ENCODE measurements around the gene SORCS1. TPM values are rescaled to one million over a fixed set of nuclear protein-coding genes. Genes with fewer than 3 reads are reported as not detected.

Gene SORCS1
- total and polyA plus RNA-seq, 12 donors = 0.30 to 5.5 (median 1.3) TPM

DNA sequence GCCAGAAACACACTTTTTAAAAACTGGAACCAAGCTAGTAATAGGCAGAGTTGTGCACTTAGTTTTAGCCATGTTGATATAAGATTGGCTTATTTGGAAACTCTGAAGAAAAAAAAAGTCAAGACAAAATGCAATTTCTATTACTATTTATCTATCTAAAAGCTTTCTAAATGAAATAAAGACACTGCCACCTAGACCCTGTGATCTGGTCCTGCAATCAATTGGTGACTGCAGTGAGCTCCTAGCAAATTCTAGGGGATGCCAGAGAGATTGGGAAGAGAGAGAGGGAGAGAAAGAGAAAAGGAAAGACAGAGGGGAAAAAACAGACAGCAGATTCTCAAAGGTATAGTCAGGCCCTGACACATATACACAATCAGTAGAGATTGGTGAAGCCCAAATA lies 25.3 kb downstream of the SORCS1 start:
- no peaks in the 10 kb centered on the region for H3K9me3 ChIP-seq
- no peak for DNase-seq
- H3K27me3 ChIP-seq = no peaks in the 10 kb centered on the region
- intact Hi-C loops (cut with DNase I) = no loop called here
- H3K36me3 ChIP-seq = no peaks in the 10 kb centered on the region
- H3K4me1 ChIP-seq = no peaks in the 10 kb centered on the region
- no peak overlapping the region for H3K27ac ChIP-seq
- TF ChIP-seq, protein P1, sequence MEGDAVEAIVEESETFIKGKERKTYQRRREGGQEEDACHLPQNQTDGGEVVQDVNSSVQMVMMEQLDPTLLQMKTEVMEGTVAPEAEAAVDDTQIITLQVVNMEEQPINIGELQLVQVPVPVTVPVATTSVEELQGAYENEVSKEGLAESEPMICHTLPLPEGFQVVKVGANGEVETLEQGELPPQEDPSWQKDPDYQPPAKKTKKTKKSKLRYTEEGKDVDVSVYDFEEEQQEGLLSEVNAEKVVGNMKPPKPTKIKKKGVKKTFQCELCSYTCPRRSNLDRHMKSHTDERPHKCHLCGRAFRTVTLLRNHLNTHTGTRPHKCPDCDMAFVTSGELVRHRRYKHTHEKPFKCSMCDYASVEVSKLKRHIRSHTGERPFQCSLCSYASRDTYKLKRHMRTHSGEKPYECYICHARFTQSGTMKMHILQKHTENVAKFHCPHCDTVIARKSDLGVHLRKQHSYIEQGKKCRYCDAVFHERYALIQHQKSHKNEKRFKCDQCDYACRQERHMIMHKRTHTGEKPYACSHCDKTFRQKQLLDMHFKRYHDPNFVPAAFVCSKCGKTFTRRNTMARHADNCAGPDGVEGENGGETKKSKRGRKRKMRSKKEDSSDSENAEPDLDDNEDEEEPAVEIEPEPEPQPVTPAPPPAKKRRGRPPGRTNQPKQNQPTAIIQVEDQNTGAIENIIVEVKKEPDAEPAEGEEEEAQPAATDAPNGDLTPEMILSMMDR (IDR thresholded peaks at IDR 0.05) = no peak
- ATAC-seq = no peak
- H3K4me3 ChIP-seq = no peak overlapping the region

DNA sequence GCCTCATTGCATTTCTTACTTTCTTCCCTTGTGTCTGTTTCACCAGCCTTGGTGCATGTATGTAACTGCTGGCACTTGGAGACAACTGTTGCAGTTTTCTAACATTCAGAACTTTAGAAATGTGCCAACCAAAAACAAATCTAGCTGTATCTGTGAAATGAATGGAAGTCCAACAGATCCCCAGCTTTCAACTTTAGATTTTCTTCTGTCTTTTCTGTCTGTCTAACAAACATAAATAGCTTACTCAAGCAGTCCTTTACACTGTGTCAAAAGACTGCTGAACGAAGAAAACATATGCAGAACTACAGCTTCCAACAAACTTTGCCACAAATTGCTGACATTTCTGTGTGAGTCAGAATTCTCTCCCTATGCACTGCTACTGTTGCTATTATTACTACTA lies 30.9 kb downstream of the SORCS1 start:
- H3K36me3 ChIP-seq = no peaks in the 10 kb centered on the region
- peaks cover 0 to under 1% (median 0%) of the 10 kb centered on the region in 7 donors for H3K27me3 ChIP-seq
- H3K4me1 ChIP-seq = no peaks in the 10 kb centered on the region
- no peaks in the 10 kb centered on the region for H3K9me3 ChIP-seq
- ATAC-seq (no peak), DNase-seq (no peak)
- WGBS, 2 donors = 71 to 76% methylated on average over 1 of the region's 1 CpG
- TF ChIP-seq, protein P1 (IDR thresholded peaks at IDR 0.05) = no peak
- H3K27ac ChIP-seq = no peak overlapping the region
- H3K4me3 ChIP-seq = no peak overlapping the region
- intact Hi-C loops (cut with DNase I) = no loop called here

DNA sequence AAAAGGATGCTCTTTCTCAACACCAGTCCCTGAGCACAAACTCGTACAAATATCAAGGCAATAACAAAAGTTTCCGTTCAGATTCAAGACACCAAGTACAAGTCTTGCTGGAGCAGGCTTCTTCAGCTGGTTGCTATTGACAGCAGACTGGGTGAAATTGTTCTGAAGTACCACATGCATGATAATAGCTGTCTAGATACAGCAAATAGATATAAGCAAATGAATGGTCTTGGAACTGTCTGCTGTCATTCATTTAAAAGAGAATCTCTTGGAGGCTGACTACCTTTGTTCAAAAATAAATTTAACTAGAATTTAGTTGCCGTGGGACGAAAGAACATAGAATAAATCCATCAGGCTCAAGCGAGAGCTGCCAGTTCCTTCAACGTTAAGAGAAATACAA lies 35.5 kb downstream of the SORCS1 start:
- H3K27ac ChIP-seq = no peak overlapping the region
- ATAC-seq (no peak), DNase-seq (no peak)
- no peaks in the 10 kb centered on the region for H3K4me1 ChIP-seq
- intact Hi-C loops (cut with DNase I) = no loop called here
- peaks cover 0 to 8% (median 0%) of the 10 kb centered on the region in 7 donors for H3K27me3 ChIP-seq
- no peaks in the 10 kb centered on the region for H3K9me3 ChIP-seq
- WGBS, 2 donors = 80 to 84% methylated on average over 6 of the region's 6 CpGs
- no peaks in the 10 kb centered on the region for H3K36me3 ChIP-seq
- TF ChIP-seq, protein P1 (IDR thresholded peaks at IDR 0.05) = no peak
- H3K4me3 ChIP-seq = no peak overlapping the region

DNA sequence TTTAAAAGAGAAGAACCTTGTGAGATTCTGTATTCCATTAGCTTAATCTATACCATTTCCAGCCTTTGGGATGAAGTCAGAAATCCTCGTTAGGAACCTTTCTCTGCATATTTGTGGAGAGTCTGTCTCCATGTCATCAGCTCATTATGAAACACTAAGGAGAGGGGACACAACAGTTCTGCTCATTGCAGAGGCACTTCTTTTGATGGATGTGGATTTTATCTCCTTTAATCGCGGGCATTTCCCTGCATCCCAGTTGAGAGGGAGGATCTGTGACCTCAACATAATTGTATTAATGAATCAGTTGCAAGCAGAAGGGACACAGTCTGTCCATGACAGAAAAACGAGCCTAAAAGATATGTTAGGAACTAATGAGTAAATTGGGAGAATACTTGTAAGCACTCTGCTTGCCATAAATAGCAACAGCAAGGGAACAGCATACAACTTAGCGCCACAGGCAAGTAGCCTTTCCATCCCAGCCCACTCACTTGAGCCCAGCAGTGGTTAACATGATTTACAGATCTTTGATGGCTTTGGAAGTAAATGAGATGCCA lies 37.9 kb downstream of the SORCS1 start:
- peaks cover 0 to 8% (median 0%) of the 10 kb centered on the region in 7 donors for H3K27me3 ChIP-seq
- WGBS, 2 donors = 28 to 41% methylated on average over 5 of the region's 5 CpGs
- intact Hi-C loops (cut with DNase I) = no loop called here

More for the DNA sequence above, 37.9 kb downstream of the SORCS1 start:
- Histone ChIP-seq H3K36me3 (no peaks in the 10 kb centered on the region), H3K9me3 (no peaks in the 10 kb centered on the region), H3K4me1 (no peaks in the 10 kb centered on the region), H3K27ac (no peak overlapping the region), H3K4me3 (no peak overlapping the region)
- no peak for ATAC-seq
- no peak for DNase-seq
- TF ChIP-seq, protein P1 (IDR thresholded peaks at IDR 0.05) = no peak
